Stimulated activated CD8-positive, alpha-beta memory T cell treated with anti-CD3 and anti-CD28 coated beads, Interleukin-2, amount 100 ng/mL, for 48 hours (primary cell): ENCODE data around the gene FREM1.

ENCODE experiments used
- DNase-seq, 2 donors: peaks; one replicate each; pipeline ENCODE4 v3.0.0-alpha.2; 2020; ENCODE audit warnings: low read depth in 2 of 2

The FREM1 gene

DNA sequence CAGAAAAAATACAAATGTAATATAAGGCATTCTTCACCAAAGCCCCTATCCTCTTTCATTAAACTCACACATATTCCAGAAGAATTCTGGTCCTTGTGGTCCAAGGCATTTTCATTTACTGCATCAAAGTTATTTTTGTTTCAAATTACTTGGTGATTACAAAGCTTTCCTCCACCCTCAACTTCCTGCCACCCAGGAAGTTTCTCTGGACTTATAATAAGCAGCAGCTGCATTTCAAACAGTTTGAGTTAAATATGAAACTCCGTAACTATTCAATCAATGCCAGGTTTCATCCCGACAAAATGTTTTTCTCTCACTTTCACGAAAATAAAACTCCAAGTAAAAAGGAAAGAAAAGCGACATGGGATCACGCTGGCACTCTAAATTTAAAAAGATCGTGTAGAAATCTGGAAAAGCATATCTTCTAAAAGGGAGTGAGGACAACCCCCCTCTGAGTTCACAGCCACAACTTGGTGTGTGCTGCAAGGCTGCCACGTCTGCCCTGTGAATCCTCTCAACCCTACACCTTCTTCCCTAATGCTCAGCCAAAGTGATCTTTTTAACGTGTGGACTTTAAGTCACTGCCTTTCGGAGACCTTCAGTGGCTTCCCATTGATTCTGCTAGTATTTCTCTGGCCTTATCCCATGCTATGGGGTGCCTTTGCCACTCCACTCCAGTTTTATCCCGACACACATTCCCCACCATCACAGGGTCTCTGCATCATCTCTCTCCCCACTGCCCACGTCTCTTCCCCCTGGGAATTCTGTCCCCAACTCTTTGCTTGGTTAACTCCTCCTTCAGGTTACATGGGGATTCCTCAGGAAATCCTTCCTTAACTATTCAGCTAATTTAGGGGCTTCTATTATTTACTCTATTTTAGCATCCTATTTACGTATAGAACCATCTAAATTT, 96.6 kb downstream of the FREM1 start:
- no peak for DNase-seq

DNA sequence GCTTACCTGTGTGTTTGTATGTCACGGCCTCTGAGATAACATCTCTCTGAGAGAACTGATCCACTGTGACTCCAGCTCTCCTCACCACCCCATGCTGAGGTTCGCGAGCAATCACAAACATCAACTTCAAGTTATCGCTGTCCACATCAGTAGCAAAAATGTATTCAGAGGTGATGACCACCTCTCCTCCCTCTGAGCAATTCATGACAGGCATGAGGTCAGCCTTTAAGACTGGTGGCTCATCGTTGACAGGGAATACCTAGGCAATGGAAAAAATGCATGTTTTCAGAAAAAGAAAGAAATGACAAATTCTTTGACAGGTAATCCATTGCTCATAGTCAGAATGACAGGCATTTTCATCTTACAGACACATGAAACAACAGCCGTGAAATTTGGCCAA, 97.4 kb downstream of the FREM1 start:
- no peak for DNase-seq

DNA sequence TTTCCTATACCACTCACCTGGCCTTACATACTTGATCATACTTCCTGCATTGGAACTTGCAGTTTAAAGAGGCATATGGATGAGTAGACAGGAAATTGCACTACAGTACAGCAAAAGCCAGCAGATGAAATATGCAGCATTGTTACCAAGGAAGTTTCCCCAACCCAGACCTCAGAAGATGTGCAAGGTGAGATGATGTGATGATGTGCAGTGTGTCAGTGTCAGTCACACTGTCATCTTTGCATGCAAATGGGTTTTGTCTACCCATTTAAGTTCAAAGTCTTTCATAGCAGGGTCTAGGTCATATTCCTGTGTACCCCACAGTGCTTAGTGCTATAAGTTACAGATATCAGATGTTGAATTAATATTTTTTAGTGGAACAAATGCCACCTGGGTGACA, 98.4 kb downstream of the FREM1 start:
- DNase-seq = no peak

DNA sequence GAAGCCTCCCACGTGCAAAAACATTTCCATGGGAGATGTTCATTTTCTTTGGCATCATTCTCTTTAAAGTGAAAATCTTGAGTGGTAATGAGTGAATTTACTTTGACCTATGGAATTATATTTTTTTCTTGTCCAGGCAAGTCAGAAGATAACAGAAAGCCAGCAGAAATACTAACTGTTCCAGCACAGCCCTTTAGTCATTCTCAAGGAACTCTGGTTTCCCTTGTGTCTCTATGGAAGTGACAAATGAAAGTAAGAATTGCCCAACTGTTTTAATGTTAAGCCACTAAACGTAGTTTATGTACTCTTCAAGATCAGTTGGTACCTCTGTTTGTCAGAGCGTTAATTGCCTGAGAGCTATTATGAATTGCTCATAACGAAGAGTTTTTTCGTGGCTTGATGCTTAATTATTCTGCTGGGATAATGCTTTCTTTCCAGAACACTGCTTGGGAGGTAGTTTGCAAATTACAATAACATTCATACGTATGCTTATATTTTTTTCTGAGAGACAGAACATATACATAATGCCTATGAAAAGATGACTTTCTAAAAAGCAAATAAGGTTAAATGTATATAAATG, 103.2 kb downstream of the FREM1 start:
- no peak for DNase-seq

DNA sequence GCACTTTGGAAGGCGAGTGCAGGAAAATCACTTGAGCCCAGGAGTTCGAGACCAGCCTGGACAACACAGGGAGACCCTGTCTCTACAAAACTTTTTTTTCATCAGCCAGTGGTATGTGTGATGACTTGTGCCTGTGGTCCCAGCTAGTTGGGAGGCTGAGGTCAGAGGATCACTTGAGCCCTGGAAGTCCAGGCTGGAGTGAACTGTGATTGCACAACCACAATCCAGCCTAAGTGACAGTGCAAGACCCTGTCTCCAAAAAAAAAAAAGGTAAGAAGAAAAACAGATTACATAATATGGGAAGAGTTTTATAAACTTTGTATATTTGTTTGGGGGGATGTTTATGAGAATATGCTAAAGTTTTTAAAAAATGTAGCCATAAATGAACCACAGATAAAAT, 111.2 kb downstream of the FREM1 start:
- DNase-seq = no peak

DNA sequence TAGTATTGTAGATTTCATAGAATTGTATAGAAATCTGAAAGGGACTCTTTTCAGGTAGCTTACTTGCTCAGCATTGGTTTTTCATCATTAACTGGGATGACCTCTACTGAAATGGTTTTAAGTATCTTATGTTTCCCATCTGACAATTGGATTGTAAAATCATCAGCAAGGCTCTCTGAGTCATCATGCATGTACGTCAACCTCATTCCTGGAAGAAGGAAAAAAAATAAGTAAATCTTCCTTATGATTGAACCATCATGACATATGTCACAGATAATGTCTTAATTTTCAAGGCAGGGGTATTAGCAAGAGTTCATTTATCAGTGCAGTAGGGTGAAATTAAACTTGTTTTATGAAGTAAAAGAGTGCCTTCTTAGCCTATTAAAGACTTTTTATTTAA, 112.8 kb downstream of the FREM1 start:
- no peak for DNase-seq

DNA sequence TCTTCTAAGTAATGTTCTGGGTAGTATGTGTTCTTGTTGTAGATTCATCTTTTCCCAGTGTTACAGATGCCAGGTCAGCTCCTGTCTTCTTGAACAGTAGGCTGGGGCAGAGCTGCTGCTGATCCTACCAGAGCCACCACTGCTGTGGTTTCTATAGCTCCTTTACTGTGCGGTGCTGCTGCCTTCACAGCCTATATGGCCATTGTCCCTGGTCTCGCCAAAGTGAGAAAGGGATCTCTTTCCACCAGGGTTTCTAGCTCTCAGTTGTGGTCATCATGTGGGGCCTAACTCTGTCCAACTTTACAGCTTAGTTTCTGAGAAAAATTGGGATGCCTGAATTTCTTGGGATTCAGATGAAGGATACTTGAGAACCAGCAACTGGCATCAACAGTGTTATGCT, 116.8 kb downstream of the FREM1 start:
- DNase-seq = no peak

DNA sequence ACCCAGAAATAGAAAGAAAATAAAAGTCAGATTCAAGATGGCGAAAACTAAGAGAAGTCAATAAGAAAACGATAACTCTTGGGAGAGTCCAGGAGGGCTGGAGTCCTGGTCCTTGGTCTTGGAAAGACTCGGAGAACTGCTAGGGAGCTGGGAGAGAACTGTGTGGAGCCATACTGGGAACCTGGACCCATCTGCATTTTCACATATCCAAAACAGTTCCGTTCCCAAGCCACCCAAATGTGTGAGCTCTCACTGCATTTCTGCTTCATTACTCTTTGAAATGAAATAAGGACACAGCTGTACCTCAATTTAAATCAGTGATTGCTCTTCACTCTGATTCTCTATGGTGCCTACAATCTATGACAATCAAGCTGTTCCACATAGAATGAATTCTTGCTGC, 119.6 kb downstream of the FREM1 start:
- no peak for DNase-seq

DNA sequence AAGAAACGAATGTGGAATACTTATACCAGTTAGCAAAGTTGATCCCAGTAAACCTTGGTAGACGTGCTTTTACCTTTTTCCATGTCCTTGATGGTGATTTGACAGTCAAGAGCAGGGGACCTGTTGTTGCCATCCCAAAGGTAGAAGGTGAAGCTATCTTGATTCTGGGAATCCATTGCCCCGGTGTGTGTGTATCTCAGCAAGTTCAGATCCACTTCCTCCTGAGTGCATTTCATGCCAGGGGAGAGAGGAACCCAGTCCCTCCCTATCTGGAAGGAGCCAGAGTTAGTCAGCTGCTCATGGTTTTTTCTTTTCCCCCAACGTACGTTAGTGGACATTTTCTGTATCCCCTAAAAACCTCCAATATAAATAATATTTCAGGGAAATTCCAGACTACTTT, 121.4 kb downstream of the FREM1 start:
- no peak for DNase-seq

DNA sequence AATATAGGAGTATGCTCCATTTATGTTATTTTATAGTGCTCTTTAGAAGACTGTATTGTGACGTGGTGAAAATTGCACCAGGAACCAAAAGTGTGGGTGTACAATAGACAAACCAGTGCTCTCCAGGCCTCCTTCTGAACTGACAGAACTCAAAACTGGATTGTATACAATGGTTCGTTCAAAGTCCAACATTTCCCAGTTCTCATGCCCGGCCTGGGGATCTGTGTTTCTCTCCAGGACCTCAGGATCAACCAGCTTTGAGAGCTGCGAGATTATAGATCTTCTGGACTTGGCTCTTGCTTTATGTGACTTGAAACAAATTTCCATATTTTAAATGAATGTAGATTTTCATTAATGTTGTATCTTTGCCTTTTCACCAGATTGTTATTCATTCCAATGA, 126.9 kb downstream of the FREM1 start:
- DNase-seq = no peak

DNA sequence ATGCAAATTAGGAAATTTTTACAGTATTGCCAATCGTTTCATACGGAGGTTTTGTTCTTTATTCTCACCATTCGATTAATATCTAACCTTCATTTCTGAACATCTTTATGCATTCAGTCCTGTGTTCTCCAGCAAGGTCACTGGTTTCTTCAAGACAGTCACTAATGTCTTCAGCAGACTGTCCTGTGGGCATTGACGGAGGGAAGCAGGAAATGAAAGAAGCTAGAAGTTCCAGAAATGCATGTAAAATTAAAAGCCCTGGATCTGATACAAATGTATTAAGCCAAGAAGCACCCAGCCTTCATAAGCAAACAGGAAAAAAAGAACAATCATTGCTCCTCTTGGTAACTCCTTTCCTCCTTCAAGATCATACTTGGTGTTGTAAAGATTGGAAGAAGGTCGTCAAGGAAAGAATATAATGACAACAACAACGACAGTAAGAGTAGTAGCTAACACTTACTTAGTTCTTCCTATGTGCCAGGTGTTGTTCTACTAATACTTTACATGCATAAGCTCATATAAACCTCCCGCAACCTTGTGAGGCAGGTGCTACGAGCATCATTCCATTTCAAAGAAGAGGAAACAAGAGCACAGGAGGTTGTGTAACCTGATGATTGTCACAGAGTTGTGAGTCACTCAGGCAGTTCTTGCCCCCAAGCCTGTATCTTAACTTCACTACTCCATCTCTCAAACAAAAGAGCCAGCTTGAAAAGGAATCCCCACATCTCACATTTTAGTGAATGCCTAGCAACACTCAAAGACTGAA, 127.8 kb downstream of the FREM1 start:
- DNase-seq = no peak

DNA sequence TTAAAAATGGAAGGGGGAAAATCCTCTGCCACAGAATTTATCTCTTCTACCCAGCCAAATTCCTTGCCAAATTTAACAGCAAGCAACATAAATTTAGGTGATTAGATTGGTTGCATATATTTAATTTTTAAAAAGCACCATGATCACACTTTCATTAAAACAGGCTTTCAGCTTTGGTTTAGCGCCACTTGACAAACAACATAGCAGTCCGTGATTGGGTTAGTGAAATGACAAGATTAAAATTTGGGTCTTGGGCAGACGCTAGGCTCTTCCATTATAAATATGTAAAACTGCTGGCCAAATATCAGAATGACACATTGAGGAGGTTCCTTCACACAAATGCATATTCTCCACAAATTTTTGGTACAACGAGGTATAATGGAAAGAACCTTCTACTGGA, 129.5 kb downstream of the FREM1 start:
- DNase-seq = no peak

DNA sequence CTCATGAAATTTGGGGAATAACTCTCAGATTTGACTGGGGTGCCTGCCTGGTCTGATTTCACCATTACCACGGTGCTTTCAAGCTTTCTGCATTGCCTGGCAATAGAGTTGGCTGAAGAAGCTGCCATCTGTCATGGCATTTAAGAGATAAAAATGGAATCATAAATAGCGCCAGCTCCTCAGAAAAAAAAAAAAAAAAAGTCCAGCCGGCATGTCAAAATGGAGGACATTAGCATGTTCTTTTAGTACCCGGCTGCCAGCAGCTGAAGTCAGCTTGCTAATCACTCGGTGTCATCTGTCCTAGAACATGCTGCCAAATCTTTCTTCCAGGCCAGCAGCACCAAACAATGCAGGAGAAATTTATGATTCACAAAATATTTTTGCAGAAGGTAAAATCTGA, 130.0 kb downstream of the FREM1 start:
- no peak for DNase-seq

DNA sequence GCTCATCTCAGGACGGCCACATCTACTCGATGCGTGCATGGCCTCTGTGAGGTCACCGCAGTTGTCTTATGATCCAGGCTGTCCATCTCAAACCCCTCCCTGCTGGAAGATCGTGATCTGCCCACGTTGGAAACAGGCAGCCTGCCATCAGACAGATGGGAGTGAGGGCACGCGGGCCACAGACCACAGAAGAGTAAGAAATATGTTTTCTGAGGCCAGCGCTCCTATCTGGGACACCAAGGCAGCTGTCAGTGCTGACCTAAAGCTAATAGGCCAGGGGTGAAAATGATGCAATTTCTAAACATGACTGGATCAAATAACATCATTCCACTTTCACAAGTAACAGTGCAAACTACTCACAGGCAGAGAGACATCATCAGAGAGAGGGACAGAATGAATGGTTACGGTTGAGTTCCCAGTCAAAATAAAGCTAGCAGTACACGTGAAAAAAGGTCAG, 130.6 kb downstream of the FREM1 start:
- no peak for DNase-seq

DNA sequence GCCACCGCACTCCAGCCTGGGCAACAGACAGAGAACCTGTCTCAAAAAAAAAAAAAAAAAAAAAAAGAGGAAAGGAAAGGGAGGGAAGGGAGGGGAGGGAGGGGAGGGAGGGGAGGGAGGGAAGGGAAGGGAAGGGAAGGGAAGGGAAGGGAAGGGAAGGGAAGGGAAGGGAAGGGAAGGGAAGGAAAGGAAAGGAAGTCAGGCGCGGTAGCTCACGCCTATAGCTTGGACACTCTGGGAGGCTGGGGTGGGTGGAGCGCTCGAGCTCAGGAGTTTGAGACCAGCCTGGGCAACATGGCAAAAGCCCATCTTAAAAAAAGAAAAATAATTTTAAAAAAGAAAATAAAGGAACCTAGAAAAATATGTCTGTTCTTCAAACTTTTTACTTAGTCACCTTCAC, 131.7 kb downstream of the FREM1 start:
- no peak for DNase-seq

DNA sequence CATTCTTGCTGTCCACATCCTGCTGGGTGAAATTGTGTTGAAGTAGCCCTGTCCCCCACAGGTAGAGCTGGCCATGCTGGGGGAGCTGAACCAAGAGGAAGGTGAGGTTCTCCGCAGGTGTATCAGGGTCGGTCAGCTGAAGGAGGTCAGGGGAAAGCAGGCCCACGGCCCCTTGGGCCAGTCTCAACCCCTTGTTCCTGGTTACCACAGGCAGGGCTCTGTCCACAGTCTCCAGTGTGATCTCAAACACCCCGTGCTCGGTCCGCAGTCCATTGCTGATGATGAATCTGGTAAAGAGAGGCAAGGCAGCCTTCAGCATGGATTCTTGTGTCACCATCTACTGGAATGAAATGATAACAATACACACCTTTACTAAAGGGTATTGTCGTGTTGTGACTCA, 134.3 kb downstream of the FREM1 start:
- no peak for DNase-seq

DNA sequence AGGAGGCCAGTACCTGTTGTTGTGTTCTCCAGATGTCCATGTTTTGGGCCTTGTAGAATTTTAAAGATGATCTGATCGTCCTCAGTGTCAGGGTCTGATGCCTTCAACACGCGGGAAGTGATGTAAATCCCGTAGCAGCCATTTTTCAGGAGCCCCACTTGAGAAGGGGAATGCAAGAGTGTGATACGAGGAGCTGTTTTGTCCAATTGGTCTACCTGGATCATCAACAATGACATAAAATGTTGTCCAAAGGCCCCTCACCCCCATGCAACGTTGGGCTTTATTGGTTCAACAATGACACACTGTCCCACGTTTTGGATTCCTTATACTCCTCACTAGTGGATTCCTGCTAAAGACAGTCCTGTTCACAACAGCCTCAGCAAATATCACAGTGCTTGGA, 139.6 kb downstream of the FREM1 start:
- no peak for DNase-seq

DNA sequence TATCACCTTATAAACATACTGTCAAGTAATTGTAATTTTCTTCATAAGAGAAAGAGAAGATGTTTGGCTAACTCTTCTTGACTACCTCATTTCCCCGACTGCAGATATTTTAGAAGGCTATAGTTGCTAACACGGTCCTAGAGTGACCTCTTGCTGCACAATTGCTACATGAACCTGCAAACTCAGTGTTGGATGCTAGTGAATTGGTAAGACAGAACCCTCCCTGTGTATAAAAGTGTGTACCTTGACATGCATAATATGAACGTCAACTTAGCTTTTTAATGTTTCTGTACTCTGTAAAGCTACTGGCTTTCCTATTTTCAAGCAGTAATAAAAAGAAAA, 141.0 kb downstream of the FREM1 start:
- no peak for DNase-seq

DNA sequence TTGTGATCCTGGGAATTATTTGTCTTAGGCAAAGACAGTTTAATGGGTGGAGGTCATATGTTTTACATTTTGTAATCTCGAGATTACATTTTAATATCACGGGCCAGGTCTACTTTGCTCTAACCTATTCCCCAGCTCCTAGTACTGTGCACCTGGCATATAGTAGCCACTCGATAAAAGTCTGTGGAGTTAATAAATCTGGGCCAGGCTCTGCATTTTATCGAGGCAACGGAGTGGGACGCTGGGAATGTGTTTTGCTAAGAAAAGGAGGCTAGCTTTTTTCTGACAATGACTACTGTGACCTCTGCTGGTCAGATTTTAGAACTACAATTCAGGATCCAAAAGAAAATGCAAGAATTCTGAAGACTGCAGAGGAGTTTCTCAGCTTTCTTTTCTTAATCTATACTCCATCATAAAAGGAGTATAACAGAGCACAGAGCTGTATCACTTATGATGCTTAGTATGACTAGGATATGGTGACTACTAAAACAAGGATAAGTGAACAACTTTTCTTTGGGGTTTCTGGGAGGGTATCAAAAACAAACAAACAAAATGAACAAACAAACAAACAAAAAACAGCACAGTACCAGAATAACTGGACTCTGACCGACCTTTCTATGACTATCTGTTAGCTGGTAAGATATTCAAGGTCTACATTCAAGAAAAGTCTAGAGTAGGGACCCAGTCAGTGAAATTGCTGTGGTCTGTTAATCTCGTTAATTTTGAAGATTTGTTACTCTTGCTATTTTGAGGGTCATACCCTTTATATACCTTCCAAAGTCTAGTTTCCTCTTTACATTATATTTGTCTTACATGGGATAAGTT, 141.6 kb downstream of the FREM1 start:
- DNase-seq = no peak

DNA sequence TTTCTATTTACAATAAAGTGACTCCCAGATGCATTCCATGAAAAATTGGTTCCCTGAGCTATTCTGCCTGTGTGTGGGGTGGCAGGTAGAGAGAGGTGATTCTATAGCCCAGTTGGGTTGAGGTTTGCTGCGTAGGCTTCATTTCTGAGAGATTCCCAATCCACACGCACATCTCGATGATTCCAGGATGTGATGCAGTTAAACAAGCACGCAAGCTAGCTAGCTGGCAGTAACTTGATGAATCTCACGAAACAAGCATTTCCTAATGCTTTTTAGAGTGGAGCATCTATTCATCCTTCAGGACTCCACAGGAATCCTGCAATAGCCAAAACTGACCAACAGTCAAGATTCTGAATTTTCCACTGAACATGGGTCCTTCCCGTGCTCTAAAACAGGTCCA, 143.9 kb downstream of the FREM1 start:
- no peak for DNase-seq

DNA sequence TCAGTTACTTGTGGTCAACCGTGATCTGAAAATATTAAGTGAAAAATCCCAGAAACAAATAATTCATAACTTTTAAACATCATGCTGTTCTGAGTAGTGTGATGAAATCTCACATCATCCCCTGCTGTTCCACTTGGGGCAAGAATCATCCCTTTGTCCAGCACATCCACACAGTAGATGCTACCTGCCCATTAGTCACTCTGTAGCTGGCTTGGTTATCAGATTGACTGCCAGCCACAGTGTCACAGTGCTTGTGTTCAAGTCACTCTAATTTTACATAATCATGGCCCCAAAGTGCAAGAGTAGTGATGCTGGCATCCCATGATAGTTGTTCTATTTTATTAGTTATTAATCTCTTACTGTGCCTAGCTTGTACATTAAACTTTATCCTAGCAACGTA, 148.6 kb downstream of the FREM1 start:
- no peak for DNase-seq

DNA sequence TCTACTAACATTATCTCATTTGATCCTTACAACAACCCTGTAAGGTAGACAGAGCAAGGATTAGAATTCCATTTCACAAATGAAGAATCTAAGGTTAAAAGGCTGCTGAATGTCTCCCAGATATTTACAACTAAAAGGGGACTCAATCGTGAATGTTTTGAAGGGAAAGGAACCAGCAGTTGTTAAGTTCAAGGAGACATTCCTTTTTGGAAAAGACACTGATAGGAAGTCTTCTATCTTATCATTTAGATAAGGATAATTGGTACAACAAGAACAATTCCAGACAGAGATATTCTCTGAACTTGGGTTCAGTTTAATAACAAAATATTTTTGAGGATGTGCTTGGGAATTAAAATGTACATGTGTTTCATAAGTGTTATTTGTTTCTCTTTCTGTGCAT, 150.2 kb downstream of the FREM1 start:
- DNase-seq = no peak
